Measurements from ENCODE around the gene C5orf24.
"Not testable (repeated sequence)": the region's sequence is repeated elsewhere in the genome, so short reads cannot be mapped to it uniquely, and the experiment has no call there.

Gene C5orf24

GRCh38 chr5:134845852-134846640 is at the start of gene C5orf24:
TSS of gene C5orf24 (plus strand) at chr5:134845968. CDS start at chr5:134854901, 8,933 bp downstream.
- DNase-seq (ENCODE audit: low spot score), result peak; percentile 99

- DNase-seq (ENCODE audit: low spot score), result no peak
Observed at GRCh38 chr5:134798468-134798867, 47.3 kb upstream of the C5orf24 start.

GRCh38 chr5:134803821-134804220 is 41.9 kb upstream of the C5orf24 start:
- DNase-seq (ENCODE audit: low spot score), result no peak

- no peak for DNase-seq (ENCODE audit: low spot score)
Observed at GRCh38 chr5:134813407-134813806, 32.4 kb upstream of the C5orf24 start.

- no peak for DNase-seq (ENCODE audit: low spot score)
Observed at GRCh38 chr5:134813827-134814226, 31.9 kb upstream of the C5orf24 start.

GRCh38 chr5:134817006-134817405 is 28.8 kb upstream of the C5orf24 start:
- DNase-seq (ENCODE audit: low spot score), result no peak

GRCh38 chr5:134818776-134819175 is 27.0 kb upstream of the C5orf24 start:
- DNase-seq (ENCODE audit: low spot score), result no peak

- DNase-seq (ENCODE audit: low spot score), result no peak
Observed at GRCh38 chr5:134819407-134819963, 26.3 kb upstream of the C5orf24 start.

- DNase-seq (ENCODE audit: low spot score), result no peak
Observed at GRCh38 chr5:134821841-134822240, 23.9 kb upstream of the C5orf24 start.

GRCh38 chr5:134824681-134825080 is 21.1 kb upstream of the C5orf24 start:
- no peak for DNase-seq (ENCODE audit: low spot score)

- no peak for DNase-seq (ENCODE audit: low spot score)
Observed at GRCh38 chr5:134825212-134825611, 20.6 kb upstream of the C5orf24 start.

GRCh38 chr5:134833340-134834032 is 12.3 kb upstream of the C5orf24 start:
- no peak for DNase-seq (ENCODE audit: low spot score)

- no peak for DNase-seq (ENCODE audit: low spot score)
Observed at GRCh38 chr5:134835623-134836022, 10.1 kb upstream of the C5orf24 start.

- DNase-seq (ENCODE audit: low spot score), result no peak
Observed at GRCh38 chr5:134837530-134838181, 8.1 kb upstream of the C5orf24 start.

GRCh38 chr5:134838361-134838760 is 7.4 kb upstream of the C5orf24 start:
- DNase-seq (ENCODE audit: low spot score), result not testable (repeated sequence)

- no peak for DNase-seq (ENCODE audit: low spot score)
Observed at GRCh38 chr5:134840811-134841210, 5.0 kb upstream of the C5orf24 start.

GRCh38 chr5:134844252-134844651 is 1.5 kb upstream of the C5orf24 start:
- DNase-seq (ENCODE audit: low spot score), result no peak

- DNase-seq (ENCODE audit: low spot score), result no peak
Observed at GRCh38 chr5:134845335-134845851, 375 bp upstream of the C5orf24 start.

- DNase-seq (ENCODE audit: low spot score), result peak; percentile 18
Observed at GRCh38 chr5:134846641-134846960, 833 bp downstream of the C5orf24 start.

- not testable (repeated sequence) for DNase-seq (ENCODE audit: low spot score)
Observed at GRCh38 chr5:134849434-134849933, 3.7 kb downstream of the C5orf24 start.

- DNase-seq (ENCODE audit: low spot score), result peak; percentile 45
Observed at GRCh38 chr5:134851307-134851923, 5.6 kb downstream of the C5orf24 start.

GRCh38 chr5:134856465-134856864 is 10.7 kb downstream of the C5orf24 start:
- DNase-seq (ENCODE audit: low spot score), result not testable (repeated sequence)

Data from AG20443 (cell line).